Occipital lobe (tissue), 2 donors: Measurements from ENCODE around the gene MAPK14. TPM values are rescaled to one million over a fixed set of nuclear protein-coding genes. Genes with fewer than 3 reads are reported as not detected.
"Not testable (repeated sequence)": the region's sequence is repeated elsewhere in the genome, so short reads cannot be mapped to it uniquely, and the experiment has no call there.

Experiments
- DNase-seq: peaks from one replicate; lab custom pipeline; 2025; lab: John Stamatoyannopoulos, UW
- total RNA-seq: library from RNA; depleted of rRNA; stranded (reverse); fragments of >200 nt; gene quantifications from one replicate; pipeline ENCODE4 v1.2.3, GENCODE V29; 2014

The MAPK14 gene
- 56.1 TPM for total RNA-seq

DNA sequence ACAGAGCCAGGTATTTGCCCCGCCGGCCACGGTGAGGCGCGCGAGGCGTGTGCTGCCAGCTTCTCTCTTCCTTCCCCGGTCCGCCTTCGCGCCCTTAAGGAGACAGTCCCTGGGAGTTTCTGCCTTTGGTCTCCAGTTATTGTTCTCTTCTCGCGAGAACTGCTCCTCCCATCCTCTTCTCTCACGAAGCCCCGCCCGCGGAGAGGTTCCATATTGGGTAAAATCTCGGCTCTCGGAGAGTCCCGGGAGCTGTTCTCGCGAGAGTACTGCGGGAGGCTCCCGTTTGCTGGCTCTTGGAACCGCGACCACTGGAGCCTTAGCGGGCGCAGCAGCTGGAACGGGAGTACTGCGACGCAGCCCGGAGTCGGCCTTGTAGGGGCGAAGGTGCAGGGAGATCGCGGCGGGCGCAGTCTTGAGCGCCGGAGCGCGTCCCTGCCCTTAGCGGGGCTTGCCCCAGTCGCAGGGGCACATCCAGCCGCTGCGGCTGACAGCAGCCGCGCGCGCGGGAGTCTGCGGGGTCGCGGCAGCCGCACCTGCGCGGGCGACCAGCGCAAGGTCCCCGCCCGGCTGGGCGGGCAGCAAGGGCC is at the start of gene MAPK14:
Gene MAPK14, plus strand, starts transcription at position 308 of the 587 bp plus-strand sequence. CDS start 350 bp downstream, outside the sequence.
- peak; percentile 98 for DNase-seq

DNA sequence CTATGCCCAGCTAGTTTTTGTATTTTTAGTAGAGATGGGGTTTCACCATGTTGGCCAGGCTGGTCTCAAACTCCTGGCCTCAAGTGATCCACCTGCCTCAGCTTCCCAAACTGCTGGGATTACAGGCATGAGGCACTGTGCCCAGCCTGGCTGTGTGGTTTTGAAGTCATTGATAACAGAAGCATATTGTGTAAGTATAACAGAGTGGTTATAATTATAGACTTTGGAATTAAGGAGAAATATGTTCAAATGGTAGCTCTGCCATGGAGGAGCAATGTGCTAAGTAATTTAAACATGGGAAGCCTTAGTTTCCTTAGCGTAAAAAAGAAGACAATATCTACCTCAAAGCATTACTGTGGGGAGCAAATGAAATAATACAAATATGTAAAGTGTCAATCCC is 47.5 kb upstream of the MAPK14 start:
- not testable (repeated sequence) for DNase-seq

DNA sequence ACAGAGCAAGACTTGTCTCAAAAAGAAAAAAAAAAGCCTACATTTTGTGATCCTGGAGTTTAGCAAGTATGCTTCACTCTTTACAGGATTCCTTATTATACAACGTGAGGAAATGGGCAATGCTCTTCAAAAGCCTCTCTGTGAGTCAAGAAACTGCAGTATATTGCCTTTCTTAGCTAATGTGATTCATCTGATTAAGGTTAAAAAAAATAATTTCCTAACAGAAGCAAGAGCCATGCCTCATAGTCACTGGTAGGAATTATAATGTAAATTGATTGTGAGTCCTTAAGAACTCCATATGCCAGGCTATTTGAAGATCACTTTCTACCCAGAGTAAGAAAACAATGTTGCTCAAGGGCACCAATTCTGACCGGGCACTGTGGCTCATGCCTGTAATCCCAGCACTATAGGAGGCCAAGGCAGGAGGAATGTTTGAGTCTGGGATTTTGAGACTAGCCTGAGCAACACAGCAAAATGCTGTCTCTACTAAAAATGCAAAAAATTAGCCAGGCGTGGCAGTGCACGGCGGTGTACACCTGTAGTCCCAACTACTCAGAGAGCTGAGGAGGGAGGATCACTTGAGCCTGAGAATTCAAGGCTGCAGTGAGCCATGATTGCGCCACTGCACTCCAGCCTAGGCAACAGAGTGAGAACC is 46.5 kb upstream of the MAPK14 start:
- DNase-seq, result no peak

DNA sequence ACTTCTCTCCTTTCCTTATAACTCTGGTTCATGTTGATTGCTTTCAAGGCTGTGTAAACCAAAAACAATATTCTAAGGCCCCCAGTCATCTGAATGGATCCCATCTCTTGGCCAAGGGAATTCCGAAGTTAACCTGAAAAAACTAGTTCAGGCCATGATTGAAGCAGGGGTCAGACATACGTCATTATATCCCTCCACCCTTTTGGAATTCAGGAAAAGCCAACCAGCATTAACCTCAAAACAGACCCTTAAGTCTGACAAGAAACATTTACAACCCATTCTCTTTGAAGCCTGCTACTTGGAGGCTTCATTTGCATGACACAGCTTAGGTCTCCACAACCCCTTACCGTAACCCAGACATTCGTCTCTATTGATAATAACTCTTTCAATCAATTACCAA is 42.9 kb upstream of the MAPK14 start:
- DNase-seq, result no peak

DNA sequence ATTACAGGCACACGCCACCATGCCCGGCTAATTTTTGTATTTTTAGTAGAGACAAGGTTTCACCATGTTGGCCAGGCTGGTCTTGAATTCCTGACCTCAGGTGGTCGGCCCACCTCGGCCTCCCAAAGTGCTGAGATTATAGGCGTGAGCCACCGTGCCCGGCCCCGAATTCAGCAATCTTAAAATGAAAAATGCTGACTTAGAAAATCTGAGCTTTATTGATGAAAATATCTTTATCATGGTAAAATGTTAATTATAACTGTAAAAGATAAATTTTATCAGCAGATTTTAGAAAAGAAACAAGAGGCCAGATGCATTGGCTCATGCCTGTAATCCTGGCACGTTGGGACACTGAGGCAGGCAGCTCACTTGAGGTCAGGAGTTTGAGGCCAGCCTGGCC is 39.6 kb upstream of the MAPK14 start:
- DNase-seq, result not testable (repeated sequence)

DNA sequence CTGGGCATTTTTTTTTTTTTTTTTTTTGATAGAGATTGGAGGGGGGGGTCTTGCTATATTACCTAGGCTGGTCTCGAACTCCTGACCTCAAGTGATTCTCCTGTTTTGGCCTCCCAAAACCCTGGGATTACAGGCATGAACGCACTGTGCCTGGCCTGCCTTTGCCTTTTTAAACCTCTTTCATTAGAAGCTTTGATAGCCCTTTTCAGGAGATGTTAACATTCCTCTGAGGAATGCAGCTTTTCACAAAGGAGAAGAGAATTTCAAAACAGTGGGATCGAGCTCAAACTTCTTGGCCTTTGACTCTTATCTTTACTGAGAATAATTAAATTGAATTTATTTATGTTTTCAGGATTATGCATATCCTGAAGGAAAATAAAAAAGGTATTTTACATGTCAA is 34.5 kb upstream of the MAPK14 start:
- DNase-seq, result no peak

DNA sequence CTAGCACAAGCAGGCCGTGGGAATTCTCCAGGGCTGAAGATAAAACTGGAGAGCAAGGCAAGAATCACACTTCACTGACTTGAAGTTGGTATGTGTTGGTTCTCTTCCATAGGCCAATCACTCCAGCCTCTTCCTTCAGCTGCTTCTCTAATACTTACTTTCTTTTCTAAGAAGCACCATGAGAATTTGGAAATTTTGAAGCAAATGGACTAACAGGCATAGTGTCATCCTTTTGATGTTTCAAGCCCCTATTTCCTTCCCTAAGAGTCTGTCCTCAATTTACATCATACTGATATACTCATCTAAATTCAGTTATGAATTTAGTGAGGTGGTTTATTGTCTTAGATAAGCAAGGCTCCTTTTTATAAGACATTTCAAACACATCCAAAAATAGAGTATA is 27.2 kb upstream of the MAPK14 start:
- no peak for DNase-seq

DNA sequence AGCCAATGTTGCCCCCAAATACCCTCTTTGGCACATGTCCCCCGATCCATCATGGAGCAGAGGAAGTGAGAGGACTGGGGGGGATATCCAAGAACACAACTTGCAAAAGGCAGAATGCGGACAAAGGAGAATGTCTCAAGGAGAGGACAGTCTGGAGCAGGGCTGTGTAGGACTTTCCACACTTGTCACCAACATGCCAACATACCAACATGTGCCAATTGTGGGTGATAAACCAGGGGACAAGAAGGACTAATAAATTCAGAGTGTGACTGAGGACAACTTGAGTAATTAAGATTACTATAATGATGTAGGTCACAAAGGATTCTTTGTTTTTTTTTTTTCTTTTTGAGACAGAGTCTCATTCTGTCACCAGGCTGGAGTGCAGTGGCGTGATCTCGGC is 11.9 kb upstream of the MAPK14 start:
- DNase-seq, result no peak

DNA sequence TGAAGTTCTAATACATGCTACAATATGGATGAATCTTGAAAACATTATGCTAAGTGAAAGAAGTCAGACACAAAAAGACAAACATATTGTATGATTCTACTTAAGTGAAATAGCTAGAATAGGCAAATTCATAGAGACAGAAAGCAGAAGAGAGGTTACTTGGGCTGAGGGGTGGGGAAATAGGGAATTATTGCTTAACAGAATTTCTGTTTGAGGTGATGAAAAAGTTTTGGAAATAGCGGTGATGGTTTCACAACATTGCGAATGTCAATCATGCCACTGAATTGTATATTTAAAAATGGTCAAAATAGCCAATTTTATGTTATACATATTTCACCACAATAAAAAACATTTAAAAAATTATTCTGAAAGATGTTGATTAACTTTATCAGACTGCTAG is 9.3 kb upstream of the MAPK14 start:
- no peak for DNase-seq

DNA sequence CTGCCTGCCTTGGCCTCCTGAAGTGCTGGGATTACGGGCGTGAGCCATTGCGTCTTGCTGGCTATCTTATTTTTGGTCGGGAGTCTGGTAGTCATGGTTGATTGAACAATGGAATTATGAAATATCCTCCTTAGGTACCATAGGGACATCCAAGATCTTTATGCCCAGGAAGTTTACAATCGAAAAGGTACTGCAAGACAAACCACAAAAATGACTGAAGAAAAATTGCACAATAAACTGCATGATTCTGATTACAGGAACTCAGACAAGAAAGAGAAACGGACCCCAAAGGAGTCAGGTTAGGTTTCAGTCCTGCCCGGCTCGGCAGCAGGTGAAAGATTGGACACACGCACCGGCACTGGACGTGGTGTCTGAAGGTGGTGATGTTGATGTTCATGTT is 8.4 kb upstream of the MAPK14 start:
- no peak for DNase-seq

DNA sequence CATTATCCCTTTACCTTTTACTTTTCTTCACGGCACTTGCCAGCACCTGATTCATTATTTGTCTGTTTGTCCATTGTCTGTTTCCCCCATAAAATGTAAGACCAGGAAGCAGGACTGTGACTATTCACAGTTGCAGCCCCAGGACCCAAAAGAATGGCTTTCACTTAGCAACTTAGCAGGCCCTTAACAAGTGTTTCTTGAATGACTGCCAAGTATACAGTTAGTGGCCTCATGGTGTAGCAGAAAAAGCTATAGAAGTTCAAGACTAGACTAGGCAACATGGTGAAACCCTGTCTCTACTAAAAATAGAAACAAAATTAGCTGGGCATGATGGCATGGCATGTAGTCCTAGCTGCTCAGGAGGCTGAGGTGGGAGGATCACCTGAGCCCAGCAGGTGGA is 7.5 kb upstream of the MAPK14 start:
- no peak for DNase-seq

DNA sequence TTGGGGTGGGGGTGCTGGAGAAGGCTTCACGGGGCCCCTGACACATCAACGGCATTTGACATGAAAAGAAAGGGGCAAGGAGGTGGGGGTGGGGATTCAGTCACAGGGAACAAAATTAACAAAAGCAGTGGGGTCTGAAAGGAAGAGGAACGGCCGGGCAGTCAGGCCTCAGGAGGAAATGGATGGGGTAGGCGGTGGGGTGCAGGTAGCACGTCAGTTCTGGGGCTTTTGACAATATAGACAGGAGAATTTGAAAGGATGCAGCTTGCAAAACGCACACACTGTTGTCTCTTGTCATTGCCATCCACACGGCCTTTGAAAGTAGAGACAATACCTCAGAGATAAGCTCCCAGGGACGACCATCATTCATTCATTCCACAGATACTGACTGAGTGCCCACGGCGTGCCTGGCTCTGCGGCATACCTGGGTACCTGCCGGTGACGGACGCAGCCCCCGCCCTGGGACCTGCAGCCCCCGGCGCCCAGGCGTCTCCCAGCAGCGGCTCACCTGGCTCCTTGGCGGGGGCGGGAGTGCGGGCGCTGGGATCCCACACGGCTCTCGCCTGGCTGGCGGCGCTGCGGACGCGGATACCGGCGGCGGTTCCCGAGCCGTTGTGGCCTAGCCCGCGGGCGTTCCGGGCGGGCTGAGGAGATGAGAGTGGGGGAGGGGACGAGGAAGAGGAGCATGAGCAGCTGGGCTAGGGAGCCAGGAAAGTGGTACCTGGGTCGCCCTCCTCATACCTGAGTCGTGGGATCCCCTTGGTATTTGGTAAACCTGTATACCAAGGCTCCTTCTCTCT is 3.4 kb upstream of the MAPK14 start, which contains the start of gene SLC26A8:
Gene SLC26A8, minus strand, starts transcription at position 646 of the 800 bp plus-strand sequence. CDS start 4,934 bp downstream, outside the sequence.
- DNase-seq, result no peak

DNA sequence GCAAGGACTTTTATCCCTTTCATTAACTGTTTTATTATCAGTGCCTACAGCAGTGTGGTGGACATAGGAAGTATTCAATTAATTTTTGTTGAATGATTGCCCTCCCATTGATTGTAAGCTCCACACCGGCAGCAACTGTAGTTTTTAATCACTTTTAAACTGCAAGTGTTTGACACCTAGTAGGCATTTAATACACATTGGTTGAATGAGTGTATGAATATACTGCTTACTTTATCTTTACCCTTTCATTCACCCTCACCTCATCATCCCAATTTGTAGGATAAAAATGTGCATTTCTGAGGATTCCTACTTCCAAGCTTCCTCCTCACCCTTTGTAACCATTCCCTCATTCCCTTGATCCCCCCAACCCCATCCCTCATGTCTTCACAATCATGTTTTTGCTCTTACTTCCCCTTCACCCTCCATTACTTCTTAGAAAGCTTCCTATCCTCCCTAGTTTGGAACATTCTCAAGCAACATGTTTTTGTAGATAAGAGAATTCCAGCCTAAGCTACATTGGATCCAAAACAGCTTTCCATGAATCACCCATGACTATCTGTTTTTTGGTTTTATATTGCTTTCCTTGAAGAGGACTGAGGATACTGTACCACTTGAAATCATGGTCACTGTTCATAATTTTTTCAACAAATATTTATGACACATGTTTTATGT is 2.2 kb upstream of the MAPK14 start:
- DNase-seq, result no peak

DNA sequence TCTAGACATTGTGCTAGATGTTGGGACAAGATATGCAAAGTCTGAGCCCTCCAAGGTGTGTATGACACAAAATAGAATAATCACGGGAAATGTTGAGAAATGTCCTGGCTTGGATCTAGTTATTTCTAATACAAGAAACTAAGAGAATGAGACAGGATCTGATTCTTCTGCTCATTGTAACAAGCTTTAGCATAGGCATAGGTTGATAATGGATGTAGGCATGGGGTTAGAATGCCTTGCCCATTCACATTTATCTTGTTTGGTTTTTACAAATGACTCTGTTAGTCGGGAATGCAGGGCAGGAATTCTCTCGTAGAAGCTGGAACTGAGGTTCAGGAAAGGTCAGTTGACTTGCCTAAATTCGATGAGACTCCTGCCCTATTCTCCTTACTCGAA is 1.7 kb upstream of the MAPK14 start:
- no peak for DNase-seq

DNA sequence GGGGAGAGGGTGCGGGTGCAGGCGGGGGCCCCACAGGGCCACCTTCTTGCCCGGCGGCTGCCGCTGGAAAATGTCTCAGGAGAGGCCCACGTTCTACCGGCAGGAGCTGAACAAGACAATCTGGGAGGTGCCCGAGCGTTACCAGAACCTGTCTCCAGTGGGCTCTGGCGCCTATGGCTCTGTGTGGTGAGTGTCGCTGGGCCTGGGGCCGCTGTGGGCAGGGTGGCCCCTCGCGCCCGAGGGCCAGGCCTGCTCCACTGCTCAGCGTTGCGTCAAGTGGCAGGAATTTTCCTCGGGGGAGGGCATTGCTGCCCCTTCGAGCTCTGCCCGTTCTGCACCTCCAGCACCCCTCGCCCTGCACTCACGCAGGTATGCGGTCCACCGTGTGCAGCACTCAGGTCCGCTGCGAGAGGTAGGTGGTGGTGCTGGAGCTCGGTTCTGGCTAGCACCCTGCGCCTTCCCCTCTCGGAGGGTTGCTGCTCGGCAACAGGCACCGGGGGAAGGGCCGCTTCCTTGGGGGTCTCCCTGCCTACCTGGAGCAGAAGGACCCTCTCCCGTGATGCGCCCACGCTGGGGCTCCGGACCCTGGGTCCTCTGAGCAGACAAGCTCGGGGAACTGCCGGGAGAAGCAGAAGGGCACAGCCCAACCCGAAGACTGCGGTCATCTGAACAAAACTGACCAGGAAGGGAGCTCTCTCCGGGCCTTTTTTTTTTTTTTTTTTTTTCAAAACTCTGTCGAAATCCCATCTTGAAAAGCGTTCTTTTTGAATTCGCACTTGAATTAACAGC is 674 bp downstream of the MAPK14 start:
- DNase-seq, result no peak

DNA sequence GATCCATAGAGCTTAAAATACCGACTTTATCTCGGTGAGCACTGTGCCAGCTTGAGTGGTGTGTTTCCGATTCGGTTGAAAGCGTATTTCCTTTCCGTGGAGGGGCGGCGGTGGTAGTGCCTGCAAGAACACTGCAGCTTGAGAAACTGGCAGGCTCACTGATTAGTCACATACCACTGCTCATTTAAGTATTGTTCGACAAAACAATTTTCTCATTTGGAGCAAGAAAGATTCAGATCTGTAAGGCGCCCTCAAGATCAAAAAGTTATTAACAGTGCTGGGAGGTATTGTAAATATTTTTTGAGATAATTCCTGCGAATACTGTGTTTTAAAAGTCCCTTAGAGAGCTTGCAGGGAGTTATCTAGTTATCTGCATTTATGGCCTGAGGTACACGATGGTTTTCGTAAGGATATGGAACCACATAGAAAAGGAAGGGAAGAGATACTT is 1.3 kb downstream of the MAPK14 start:
- peak; percentile 42 for DNase-seq

DNA sequence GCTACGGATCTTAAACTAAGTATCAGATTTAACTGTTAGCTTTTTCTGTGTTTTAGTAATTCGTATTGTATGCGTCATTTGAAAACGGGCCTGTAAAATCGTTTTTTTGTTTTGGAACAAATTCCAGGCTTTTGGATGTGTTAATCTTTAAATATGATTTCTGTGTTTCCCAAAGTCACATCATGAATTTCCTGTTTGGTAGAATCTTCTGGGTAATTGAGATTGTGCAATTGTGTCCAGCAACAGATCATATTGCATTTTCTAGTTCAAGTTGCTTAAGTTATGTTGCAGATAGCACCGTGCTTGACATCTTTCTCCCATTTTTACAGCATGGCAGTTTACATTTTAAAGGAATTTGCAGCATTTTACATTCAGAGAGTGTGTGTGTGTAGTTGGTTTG is 1.9 kb downstream of the MAPK14 start:
- DNase-seq, result no peak

DNA sequence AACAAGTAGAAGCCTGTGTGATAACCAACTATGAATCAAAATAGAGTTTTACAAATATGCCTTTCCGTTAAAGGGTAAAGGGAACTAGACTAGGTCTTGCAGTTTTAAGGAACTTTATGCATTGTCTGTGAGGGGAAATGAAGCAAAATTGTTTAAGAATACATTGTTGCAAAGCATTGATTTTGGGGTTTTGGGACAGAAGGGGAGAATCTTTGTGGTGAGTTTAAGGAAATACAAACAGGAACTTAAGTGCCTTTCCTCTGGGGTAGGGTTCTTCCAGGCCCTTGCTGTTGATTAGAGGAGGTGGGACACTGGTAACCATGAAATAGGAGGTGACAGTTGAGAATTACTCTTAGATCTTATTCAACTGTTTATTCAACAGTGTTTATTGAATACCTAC is 4.7 kb downstream of the MAPK14 start:
- no peak for DNase-seq

DNA sequence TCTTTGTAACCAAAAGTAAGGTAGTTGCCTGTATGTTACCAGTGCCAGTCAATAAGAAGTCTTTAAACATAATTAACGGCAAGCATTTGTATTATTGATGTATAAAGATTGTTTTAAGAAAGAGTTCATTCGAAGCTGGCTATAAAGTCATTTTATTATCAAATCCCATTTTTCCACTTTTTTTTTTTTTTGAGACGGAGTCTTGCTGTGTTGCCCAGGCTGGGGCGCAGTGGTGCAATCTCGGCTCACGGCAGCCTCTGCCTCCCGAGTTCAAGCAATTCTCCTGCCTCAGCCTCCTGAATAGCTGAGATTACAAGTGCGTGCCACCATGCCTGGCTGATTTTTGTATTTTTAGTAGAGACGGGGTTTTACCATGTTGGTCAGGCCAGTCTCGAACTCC is 5.5 kb downstream of the MAPK14 start:
- not testable (repeated sequence) for DNase-seq

DNA sequence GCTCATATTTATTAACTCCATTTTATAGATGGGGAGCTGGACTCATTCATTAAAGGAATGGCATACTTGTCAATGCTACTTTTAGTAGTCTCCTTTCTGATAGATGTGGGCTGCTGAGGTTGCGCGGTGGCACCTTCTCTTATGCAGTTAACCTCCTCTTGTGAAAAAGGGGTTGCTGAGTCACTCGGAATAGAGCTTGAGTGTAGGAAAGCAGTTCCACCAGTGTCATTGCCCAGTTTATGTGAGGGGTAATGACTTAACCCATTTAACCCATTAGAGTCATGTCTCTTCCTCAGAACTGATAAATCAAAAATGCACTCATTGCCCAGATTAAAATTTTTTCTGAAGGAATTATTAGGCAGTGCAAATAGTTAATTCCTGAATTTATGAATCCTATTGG is 6.3 kb downstream of the MAPK14 start:
- no peak for DNase-seq

DNA sequence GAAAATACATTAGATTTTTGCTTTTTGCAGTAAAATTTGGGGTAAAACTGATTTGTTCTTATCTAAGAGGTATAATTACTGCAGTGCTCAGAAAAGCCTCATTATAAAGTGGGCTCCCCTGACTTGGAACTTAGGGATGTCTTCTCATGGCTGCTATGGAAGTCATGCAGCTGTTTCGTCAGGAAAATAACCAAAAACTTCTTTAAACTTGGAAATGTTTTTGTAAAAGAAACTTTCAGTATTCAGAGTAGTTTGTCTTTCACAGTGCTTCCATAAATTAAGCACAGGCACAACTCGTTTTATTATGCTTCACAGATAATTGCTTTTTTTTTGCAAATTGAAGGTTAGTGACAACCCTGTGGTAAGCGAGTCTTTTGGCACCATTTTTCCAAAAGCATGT is 6.8 kb downstream of the MAPK14 start:
- DNase-seq, result no peak
